HG03066 (cell line): ENCODE results near the gene GLTP.
A peak's percentile ranks its signal among the peaks of the same experiment; 100 is the strongest.
"Not testable (repeated sequence)": the region's sequence is repeated elsewhere in the genome, so short reads cannot be mapped to it uniquely, and the experiment has no call there.

Experiments used
- ATAC-seq: cut with Tn5 transposase; IDR thresholded peaks from one replicate; pipeline ENCODE4 v1.9.1; 2021; ENCODE audit warnings: low read depth; ENCODE audit not compliant: unreplicated experiment

Gene GLTP

GRCh38 chr12:109880043-109880931, at the start of gene GLTP:
GLTP (minus strand) TSS chr12:109880541; CDS start chr12:109880374, 167 bp downstream.
- peak; percentile 88 for ATAC-seq

GRCh38 chr12:109929326-109929725, 49.0 kb upstream of the GLTP start:
- not testable (repeated sequence) for ATAC-seq

GRCh38 chr12:109928058-109928656, 47.8 kb upstream of the GLTP start:
- ATAC-seq, result no peak

- no peak for ATAC-seq
Measured at GRCh38 chr12:109927622-109928021, 47.3 kb upstream of the GLTP start.

GRCh38 chr12:109926488-109927210, 46.3 kb upstream of the GLTP start:
- ATAC-seq, result no peak

GRCh38 chr12:109926016-109926415, 45.7 kb upstream of the GLTP start:
- no peak for ATAC-seq

- ATAC-seq, result no peak
Measured at GRCh38 chr12:109925185-109925840, 45.0 kb upstream of the GLTP start.

- no peak for ATAC-seq
Measured at GRCh38 chr12:109923481-109924245, 43.3 kb upstream of the GLTP start.

GRCh38 chr12:109923038-109923437, 42.7 kb upstream of the GLTP start:
- no peak for ATAC-seq

GRCh38 chr12:109921982-109922381, 41.6 kb upstream of the GLTP start:
- ATAC-seq, result no peak

GRCh38 chr12:109920261-109920780, 40.0 kb upstream of the GLTP start:
- ATAC-seq, result no peak

- no peak for ATAC-seq
Measured at GRCh38 chr12:109919456-109919855, 39.1 kb upstream of the GLTP start.

- ATAC-seq, result no peak
Measured at GRCh38 chr12:109916045-109916444, 35.7 kb upstream of the GLTP start.

GRCh38 chr12:109915171-109916040, 35.1 kb upstream of the GLTP start:
- ATAC-seq, result no peak

GRCh38 chr12:109914461-109914860, 34.1 kb upstream of the GLTP start:
- ATAC-seq, result no peak

GRCh38 chr12:109912855-109913321, 32.5 kb upstream of the GLTP start:
- ATAC-seq, result no peak

GRCh38 chr12:109910969-109911348, 30.6 kb upstream of the GLTP start:
- no peak for ATAC-seq

- ATAC-seq, result no peak
Measured at GRCh38 chr12:109910254-109910968, 30.1 kb upstream of the GLTP start.
